ENCODE data around the gene MCOLN1. TPM values are rescaled to one million over a fixed set of nuclear protein-coding genes. Genes with fewer than 3 reads are reported as not detected.

MCOLN1 gene
- total and polyA plus RNA-seq, 9 donors = 6.1 to 20.4 (median 13.6) TPM

DNA sequence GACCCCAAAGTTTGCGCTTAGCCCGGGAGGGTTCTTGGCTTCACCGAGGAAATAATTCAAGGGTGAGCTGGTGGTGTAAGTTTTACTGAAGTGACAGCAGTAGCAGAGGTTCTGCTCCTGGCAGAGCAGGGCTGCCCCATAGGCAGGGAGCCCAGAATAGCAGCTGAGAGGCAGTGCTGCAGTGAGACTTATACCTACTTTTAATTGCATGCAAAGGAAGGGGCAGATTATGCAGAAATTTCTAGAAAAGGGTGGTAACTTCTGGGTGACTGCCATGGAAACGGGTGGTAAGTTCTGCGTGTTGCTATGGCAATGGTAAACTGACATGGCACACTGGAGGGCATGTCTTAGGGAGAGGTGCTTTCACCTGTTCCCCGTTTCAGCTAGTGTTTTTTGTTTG lies 55.7 kb downstream of the MCOLN1 start:
- 52 to 62% (median 57%) methylated on average over 6 of the region's 6 CpGs for WGBS, 3 donors
- TF ChIP-seq, protein P1, sequence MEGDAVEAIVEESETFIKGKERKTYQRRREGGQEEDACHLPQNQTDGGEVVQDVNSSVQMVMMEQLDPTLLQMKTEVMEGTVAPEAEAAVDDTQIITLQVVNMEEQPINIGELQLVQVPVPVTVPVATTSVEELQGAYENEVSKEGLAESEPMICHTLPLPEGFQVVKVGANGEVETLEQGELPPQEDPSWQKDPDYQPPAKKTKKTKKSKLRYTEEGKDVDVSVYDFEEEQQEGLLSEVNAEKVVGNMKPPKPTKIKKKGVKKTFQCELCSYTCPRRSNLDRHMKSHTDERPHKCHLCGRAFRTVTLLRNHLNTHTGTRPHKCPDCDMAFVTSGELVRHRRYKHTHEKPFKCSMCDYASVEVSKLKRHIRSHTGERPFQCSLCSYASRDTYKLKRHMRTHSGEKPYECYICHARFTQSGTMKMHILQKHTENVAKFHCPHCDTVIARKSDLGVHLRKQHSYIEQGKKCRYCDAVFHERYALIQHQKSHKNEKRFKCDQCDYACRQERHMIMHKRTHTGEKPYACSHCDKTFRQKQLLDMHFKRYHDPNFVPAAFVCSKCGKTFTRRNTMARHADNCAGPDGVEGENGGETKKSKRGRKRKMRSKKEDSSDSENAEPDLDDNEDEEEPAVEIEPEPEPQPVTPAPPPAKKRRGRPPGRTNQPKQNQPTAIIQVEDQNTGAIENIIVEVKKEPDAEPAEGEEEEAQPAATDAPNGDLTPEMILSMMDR (IDR thresholded peaks at IDR 0.05) = no peak
- TF ChIP-seq POLR2A (IDR thresholded peaks at IDR 0.05) (no peak), EP300 (IDR thresholded peaks at IDR 0.05) (no peak)
- H3K4me1 ChIP-seq (ENCODE audit: insufficient read depth) = no peaks in the 10 kb centered on the region
- no peak for DNase-seq
- no peaks in the 10 kb centered on the region for H3K9me3 ChIP-seq
- no peaks in the 10 kb centered on the region for H3K36me3 ChIP-seq
- H3K27ac ChIP-seq = no peak overlapping the region
- H3K4me3 ChIP-seq = no peak overlapping the region
- intact Hi-C loops (cut with DNase I) = loop anchor here in 1 of 4 donors (10.0 kb wide), 1 partner anchor 217 kb away; no protein-coding TSS in a partner anchor
- H3K27me3 ChIP-seq = no peaks in the 10 kb centered on the region

DNA sequence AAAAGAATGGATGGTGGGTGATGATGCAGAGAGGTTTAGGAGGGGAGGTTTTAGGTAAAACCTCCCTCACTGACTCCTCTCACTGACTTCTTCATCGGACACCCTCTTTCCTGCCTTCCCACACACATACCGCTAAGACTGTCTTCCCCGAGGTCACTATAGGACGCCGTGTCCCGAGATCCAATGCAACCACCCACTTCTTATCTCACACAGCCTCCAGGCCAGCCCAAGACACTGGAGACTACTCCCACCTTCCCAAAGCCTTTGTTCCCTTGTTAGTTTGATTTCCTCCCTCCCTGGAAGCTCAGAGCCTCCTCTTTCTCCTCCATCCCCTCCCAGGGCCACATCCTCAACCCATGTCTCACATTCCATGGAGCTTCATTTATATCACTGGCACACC lies 56.8 kb downstream of the MCOLN1 start:
- no peak for DNase-seq
- no peaks in the 10 kb centered on the region for H3K4me1 ChIP-seq (ENCODE audit: insufficient read depth)
- no peak for TF ChIP-seq POLR2A (IDR thresholded peaks at IDR 0.05)
- H3K27ac ChIP-seq = no peak overlapping the region
- no peaks in the 10 kb centered on the region for H3K9me3 ChIP-seq
- WGBS, 3 donors = 5 to 24% (median 6%) methylated on average over 6 of the region's 6 CpGs
- no peaks in the 10 kb centered on the region for H3K27me3 ChIP-seq
- H3K4me3 ChIP-seq = no peak overlapping the region
- intact Hi-C loops (cut with DNase I) = loop anchor here in 1 of 4 donors (10.0 kb wide), 1 partner anchor 216 kb away; no protein-coding TSS in a partner anchor
- no peaks in the 10 kb centered on the region for H3K36me3 ChIP-seq

DNA sequence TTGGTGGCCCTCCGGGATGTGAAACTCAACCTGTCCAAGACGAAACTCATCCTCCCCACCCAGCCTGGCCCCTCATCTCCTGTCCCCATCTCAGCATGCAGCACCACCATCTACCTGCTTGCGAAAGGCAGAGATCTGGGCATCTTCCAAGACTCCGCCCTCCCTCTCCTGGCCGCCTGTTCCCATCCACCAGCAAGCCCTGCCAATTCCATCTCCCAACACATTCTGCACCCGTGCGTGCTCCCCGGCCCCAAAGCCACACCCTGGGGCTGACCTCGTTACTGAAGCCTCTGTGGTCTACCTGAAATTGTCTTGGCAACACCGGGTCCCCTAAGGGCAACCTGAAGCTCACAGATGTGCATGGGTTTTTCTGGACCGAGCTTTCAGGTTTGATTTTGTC lies 60.0 kb downstream of the MCOLN1 start:
- no peaks in the 10 kb centered on the region for H3K4me1 ChIP-seq (ENCODE audit: insufficient read depth)
- H3K36me3 ChIP-seq = no peaks in the 10 kb centered on the region
- H3K27ac ChIP-seq = no peak overlapping the region
- WGBS, 3 donors = 55 to 57% (median 57%) methylated on average over 11 of the region's 11 CpGs
- TF ChIP-seq POLR2A (IDR thresholded peaks at IDR 0.05) (no peak), EP300 (IDR thresholded peaks at IDR 0.05) (no peak)
- TF ChIP-seq, protein P1 (IDR thresholded peaks at IDR 0.05) = no peak
- H3K27me3 ChIP-seq = no peaks in the 10 kb centered on the region
- no peaks in the 10 kb centered on the region for H3K9me3 ChIP-seq
- no peak overlapping the region for H3K4me3 ChIP-seq
- DNase-seq = no peak
- intact Hi-C loops (cut with DNase I) = no loop called here

Small RNAs within 50 kb of the gene (small RNA-seq; reads per million reads assigned to genes)
- not detected for gene AC008878.2

Other genes starting within 250 kb of the MCOLN1 start
- gene INSR, start 228.2 kb upstream of the MCOLN1 start, total RNA-seq = 100 to 1,000 TPM in 4 of 7 donors, 10 to 100 TPM in 3; 77.2 to 203 (median 113) TPM
- gene INSR, start 228.2 kb upstream of the MCOLN1 start, polyA plus RNA-seq = 10 to 100 TPM; 30.2 to 42.2 TPM
- 10 to 100 TPM; 16.0 to 31.6 (median 25.1) TPM for gene ARHGEF18, start 173.7 kb upstream of the MCOLN1 start, total RNA-seq
- 10 to 100 TPM in 1 of 2 donors, 1 to 10 TPM in 1; 2.5 to 15.3 TPM for gene ARHGEF18, start 173.7 kb upstream of the MCOLN1 start, polyA plus RNA-seq
- gene PEX11G, start 33.6 kb upstream of the MCOLN1 start, total RNA-seq = 1 to 10 TPM; 2.8 to 5.1 (median 3.7) TPM
- gene PEX11G, start 33.6 kb upstream of the MCOLN1 start, polyA plus RNA-seq = 1 to 10 TPM in 1 of 2 donors, under 1 TPM in 1; 0.40 to 6.0 TPM
- gene ZNF358, start 6.5 kb upstream of the MCOLN1 start, total RNA-seq = 100 to 1,000 TPM in 2 of 7 donors, 10 to 100 TPM in 5; 55.0 to 112 (median 88.2) TPM
- 10 to 100 TPM in 1 of 2 donors, 1 to 10 TPM in 1; 9.2 to 91.7 TPM for gene ZNF358, start 6.5 kb upstream of the MCOLN1 start, polyA plus RNA-seq
- gene PNPLA6, start 13.1 kb downstream of the MCOLN1 start, total RNA-seq = 10 to 100 TPM; 31.0 to 69.1 (median 60.1) TPM
- gene PNPLA6, start 13.1 kb downstream of the MCOLN1 start, polyA plus RNA-seq = 10 to 100 TPM; 19.0 to 30.6 TPM
- gene CAMSAP3, start 73.2 kb downstream of the MCOLN1 start, total RNA-seq = 1 to 10 TPM in 4 of 7 donors, under 1 TPM in 3; 0.08 to 8.2 (median 1.9) TPM
- 1 to 10 TPM in 1 of 2 donors, under 1 TPM in 1; 0.57 to 1.4 TPM for gene CAMSAP3, start 73.2 kb downstream of the MCOLN1 start, polyA plus RNA-seq
- gene XAB2, start 106.9 kb downstream of the MCOLN1 start, total RNA-seq = 10 to 100 TPM; 39.5 to 71.7 (median 50.8) TPM
- gene XAB2, start 106.9 kb downstream of the MCOLN1 start, polyA plus RNA-seq = 10 to 100 TPM in 1 of 2 donors, 1 to 10 TPM in 1; 4.2 to 63.0 TPM
- 10 to 100 TPM; 11.9 to 77.8 (median 58.3) TPM for gene PET100, start 107.2 kb downstream of the MCOLN1 start, total RNA-seq
- gene PET100, start 107.2 kb downstream of the MCOLN1 start, polyA plus RNA-seq = 10 to 100 TPM; 44.6 to 53.7 TPM
- gene PCP2, start 111.1 kb downstream of the MCOLN1 start, total RNA-seq = under 1 TPM in 2 of 7 donors, not detected in 5; 0.38 to 0.50 TPM
- under 1 TPM in 1 of 2 donors, not detected in 1; 0.40 TPM for gene PCP2, start 111.1 kb downstream of the MCOLN1 start, polyA plus RNA-seq
- gene STXBP2, start 114.5 kb downstream of the MCOLN1 start, total RNA-seq = 10 to 100 TPM in 4 of 7 donors, 1 to 10 TPM in 3; 4.9 to 35.6 (median 11.4) TPM
- gene STXBP2, start 114.5 kb downstream of the MCOLN1 start, polyA plus RNA-seq = 10 to 100 TPM in 1 of 2 donors, 1 to 10 TPM in 1; 8.2 to 25.0 TPM
- gene RETN, start 146.4 kb downstream of the MCOLN1 start, total RNA-seq = under 1 TPM in 1 of 7 donors, not detected in 6; 0.52 TPM
- under 1 TPM; 0.46 to 0.48 TPM for gene RETN, start 146.4 kb downstream of the MCOLN1 start, polyA plus RNA-seq
- under 1 TPM in 3 of 7 donors, not detected in 4; 0.23 to 0.83 (median 0.27) TPM for gene MCEMP1, start 154.5 kb downstream of the MCOLN1 start, total RNA-seq
- under 1 TPM in 1 of 2 donors, not detected in 1; 0.06 TPM for gene MCEMP1, start 154.5 kb downstream of the MCOLN1 start, polyA plus RNA-seq
- 100 to 1,000 TPM in 1 of 7 donors, 10 to 100 TPM in 6; 44.0 to 111 (median 69.3) TPM for gene TRAPPC5, start 158.2 kb downstream of the MCOLN1 start, total RNA-seq
- 10 to 100 TPM in 1 of 2 donors, under 1 TPM in 1; 0.32 to 57.2 TPM for gene TRAPPC5, start 158.2 kb downstream of the MCOLN1 start, polyA plus RNA-seq
- under 1 TPM in 1 of 7 donors, not detected in 6; 0.38 TPM for gene FCER2, start 179.5 kb downstream of the MCOLN1 start, total RNA-seq
- gene FCER2, start 179.5 kb downstream of the MCOLN1 start, polyA plus RNA-seq = 1 to 10 TPM in 1 of 2 donors, under 1 TPM in 1; 0.08 to 1.1 TPM
- gene CLEC4G, start 209.5 kb downstream of the MCOLN1 start, total RNA-seq = 1 to 10 TPM in 1 of 7 donors, under 1 TPM in 5, not detected in 1; 0.33 to 1.4 (median 0.46) TPM
- under 1 TPM; 0.27 to 0.71 TPM for gene CLEC4G, start 209.5 kb downstream of the MCOLN1 start, polyA plus RNA-seq
- 1 to 10 TPM in 6 of 7 donors, under 1 TPM in 1; 0.48 to 3.9 (median 1.7) TPM for gene CD209, start 224.9 kb downstream of the MCOLN1 start, total RNA-seq
- 10 to 100 TPM in 1 of 2 donors, under 1 TPM in 1; 0.85 to 26.1 TPM for gene CD209, start 224.9 kb downstream of the MCOLN1 start, polyA plus RNA-seq
- 10 to 100 TPM in 1 of 7 donors, 1 to 10 TPM in 5, under 1 TPM in 1; 0.65 to 19.8 (median 2.9) TPM for gene CLEC4M, start 240.6 kb downstream of the MCOLN1 start, total RNA-seq
- gene CLEC4M, start 240.6 kb downstream of the MCOLN1 start, polyA plus RNA-seq = 1 to 10 TPM; 3.6 to 7.2 TPM

All from ovary (tissue), 9 donors.